GM19043 (cell line): ENCODE data around the gene KIF5C.

Source experiments
- ATAC-seq: cut with Tn5 transposase; IDR thresholded peaks from one replicate; pipeline ENCODE4 v1.9.1; 2021; ENCODE audit warnings: low read depth; ENCODE audit not compliant: unreplicated experiment

KIF5C gene

DNA sequence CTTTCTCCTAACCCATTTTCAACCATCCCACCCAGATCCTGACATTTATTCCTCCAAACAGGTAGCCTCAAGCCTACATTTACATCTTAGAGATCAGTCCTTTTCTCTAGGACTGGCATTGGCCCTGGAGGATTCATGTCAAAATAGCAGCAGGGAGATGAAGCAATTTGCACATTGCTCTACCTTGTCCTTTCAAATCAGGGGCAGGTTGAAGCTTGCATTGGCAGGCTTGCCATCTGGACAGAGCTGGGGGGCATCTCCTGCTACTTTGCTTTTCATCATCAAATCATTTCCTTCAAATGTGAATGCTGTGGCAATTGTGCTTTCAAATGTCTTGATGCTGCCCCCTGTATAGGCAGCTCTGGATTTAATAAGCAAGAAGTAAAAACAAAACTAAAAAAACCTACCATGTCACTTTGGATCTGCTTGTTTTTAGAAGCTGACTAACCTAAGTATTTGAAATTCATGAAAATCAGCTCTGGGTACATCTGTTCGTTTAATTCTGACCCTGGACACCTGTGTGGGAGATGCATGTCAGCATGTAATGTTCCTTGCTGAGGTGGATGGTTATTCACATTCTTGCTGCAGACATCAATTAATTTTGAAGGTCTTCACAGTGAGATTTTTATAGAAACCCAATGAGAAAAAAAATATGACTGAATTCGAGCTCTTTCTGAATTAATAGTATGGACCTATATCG is 47.9 kb downstream of the KIF5C start:
- no peak for ATAC-seq

DNA sequence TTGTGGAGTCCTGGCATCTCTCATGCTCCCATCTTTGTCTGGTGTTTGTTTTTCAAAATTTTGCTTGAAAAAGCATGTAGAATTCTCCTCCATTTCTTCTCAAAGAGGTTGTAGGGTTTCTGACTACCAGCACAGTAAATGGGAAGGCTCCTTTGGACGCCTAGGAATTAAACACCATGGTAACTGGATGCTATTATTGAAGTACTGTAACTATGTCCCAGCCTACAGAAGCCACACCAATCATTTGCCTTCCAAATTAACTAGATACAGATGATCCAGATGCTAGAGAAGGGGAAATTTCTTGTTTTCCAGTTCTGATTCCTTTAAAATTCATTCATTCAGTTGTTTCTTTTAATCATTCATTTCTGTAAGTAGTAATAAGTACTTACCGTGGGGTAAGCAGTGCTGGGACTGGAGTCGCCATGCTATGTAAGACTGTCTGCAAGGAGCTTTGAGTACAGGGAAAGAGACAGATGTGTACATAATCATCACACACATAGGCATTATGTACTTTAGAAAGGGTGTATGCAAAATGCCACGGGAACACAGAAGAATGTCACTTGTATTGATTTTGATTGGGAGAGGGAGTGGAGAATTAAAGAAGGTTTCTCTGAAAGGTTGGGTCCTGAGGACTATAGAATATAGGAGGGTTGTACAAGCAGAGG is 49.6 kb downstream of the KIF5C start:
- no peak for ATAC-seq

DNA sequence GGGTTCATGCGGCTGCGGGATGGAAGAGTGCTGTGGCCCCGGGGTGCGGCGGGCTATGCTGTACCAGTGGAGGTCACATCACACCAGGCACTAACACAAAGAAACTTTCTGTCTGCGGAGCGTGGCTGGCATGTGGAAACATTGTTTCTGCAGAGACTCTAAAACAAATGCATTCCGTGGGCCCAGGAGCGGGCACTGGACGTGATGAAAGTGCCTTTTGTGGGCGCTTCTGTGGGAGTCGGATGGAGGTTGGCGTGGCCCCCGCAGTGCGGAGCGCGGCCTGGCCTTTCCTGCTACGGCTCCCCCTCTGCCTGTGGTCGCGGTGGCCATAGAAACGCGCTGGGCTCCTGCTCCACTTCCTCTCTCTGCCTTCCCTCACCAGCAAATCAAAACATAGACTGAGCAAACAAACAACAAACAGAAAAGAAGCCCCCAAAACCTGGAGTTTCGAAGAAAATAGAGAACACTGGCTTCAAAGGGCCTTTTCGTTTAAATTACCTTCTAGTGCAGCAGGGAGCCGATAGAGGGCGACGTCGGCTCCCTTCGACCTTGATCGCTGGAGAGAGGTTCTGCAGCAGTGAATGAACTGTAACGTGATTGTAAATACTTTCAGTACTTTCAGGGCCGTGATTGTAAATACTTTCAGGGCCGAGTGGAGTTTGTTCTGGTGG is 51.4 kb downstream of the KIF5C start:
- peak; percentile 89 for ATAC-seq

DNA sequence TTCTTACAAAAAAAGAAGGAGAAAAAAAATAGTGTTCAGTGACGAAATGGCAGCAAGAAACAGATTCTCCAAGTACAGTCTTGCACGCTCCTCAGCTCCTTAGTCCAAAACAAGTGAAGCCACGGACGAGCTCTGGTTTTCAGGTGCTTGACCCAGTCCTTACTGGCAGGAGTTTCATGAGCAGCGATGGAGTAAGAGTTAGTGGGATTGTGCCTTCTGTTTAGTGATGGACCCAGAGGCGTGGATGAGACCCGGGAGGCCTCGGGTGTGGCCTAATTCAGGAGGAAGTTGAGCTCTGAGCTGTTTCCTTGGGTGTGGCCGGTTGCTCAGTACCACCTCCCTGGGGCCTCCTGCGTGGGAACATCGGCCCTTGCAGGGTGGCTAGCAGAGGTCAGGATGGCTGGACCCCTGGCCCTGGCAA is 52.0 kb downstream of the KIF5C start:
- ATAC-seq: peak; percentile 55

DNA sequence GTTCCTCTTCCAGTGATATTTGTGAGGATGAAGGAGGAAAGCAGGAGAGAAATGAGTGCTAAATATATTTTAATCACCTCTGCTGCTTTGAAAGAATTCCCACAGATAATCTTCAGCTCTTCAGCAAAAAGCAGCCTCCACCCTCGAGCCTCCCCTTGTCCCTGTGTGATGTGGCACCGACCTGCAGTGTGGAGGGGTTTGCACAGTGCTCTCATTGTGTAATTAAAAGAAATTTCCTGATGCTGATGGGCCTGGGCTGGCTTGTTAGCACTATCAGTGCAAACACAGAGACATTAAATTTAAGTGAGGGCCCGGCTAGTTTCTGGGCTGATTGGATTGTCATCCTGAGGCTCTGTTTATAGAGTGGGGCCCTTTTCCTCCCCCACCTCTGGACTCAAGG is 53.4 kb downstream of the KIF5C start:
- ATAC-seq: no peak

DNA sequence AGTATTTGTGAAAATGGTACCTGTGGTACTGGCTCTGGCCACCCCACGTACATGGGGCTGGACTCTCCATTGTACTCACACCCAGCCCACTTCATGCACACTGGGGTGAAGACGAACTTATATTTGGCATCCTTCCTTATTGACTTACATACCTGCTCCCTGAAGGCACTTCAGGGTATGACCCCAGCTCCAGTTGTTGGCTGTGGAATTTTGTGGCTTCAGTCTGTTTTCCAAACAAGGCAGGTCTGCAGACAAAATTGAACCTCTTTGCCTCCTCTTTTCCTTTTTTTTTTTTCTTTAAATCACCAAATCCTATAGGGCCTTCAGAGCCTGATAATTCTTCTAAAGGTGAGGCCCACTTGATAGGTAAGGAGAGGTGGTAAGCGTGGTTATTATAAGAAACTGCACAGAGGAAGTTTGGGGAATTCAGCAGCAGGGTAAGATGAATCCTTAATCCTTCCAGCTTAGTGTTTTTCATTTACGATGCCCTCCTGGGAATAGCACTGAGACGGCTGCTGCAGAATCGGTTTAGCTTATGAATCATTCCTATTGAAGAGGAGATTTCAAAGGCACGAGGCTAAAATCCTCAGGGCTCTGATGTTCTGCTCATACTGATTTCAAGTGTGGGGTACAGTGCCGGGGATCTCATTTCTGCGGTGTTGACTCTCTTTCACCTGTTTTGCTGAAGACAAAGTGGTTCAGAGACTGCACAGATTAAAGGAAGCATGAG is 55.2 kb downstream of the KIF5C start:
- ATAC-seq: no peak

DNA sequence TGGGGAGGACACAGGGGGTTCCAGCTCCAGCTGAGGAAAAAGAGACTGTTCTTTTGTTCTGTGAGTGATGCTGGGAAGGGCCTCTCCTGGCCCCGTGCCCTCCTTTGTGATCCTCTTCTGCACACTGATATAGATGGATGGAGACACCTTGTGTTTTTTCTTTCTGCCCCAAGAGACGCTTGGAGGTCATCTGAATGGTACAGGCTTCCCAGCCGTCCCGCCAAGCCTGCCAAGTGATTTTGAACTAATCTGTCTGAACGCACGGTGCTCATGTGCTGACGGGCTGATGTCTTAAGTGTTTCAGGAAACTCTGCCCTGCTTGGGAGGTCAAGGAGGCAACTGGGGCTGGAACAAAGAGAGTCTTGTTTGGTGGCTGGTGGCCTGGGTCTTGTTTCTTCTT is 57.5 kb downstream of the KIF5C start:
- no peak for ATAC-seq

DNA sequence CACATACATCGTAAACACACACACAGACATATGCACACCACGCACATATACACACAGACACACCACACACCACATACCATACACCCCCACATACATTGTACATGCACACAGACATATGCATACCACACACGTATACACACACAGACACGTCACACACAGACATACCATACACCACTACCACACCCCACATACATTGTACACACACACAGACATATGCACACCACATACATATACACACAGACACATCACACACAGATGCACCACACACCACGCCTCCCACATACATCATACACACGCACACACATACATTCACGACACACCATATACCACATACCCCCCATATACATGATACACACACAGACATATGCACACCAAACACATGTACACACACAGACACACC is 58.4 kb downstream of the KIF5C start:
- no peak for ATAC-seq

DNA sequence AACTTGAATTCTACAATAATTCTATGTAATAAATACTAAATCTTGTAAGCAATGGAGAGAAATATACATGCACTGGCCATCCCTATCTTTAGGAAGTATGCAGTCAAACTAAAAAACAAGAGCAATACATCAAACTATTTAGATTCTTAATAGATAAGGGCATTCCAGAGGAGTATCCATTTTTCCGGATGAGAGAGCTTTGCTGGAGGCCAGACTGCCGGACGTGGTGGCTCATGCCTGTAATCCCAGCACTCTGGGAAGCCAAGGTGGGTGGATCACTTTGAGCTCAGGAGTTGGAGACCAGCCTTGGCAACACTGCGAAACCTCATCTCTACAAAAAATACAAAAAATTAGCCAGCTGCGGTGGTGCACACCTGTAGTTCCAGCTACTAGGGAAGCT is 60.8 kb downstream of the KIF5C start:
- no peak for ATAC-seq

DNA sequence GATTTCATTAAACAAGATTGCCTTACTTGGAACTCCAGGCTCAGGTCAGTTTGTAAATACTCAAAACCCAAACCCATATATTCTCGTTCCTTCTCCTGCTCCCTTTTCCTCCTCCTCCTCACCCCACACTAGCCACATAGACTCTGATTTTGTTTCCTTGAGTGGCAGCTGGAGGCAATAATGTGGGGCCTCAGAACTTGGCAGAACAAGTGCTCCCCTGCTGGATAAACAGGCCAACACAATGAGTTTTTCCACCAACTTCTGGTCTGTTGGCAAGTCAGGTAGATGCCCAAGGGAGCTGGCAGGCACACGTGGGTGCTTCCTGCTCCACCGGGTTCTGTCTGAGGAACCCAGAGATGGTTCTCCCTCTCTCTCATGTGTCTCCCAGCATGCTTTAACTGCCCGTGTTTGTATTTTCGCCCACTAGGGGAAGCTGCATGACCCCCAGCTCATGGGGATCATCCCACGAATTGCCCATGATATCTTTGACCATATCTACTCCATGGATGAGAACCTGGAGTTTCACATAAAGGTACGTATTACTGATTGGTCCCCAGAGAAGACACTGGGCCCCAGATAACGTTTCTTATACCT is 61.9 kb downstream of the KIF5C start:
- no peak for ATAC-seq

DNA sequence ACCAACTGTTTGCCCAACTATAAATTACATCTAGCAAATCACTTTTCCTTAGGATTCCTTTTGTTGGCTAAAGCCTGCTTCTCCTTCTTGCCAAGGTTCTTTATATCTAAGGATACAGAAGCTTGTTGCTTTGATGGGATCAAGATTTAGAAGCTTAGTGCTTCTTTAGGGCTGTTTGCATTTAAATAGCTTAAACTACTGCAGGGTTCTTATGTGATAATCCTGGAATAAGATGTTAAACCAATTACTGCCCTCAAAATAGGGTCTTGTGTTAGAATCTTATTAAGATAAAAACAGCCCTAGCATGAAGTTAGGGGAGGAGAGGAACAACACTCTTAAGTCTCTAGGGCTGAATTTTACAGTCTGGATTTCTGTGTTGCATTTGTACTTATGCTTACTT is 64.2 kb downstream of the KIF5C start:
- no peak for ATAC-seq

DNA sequence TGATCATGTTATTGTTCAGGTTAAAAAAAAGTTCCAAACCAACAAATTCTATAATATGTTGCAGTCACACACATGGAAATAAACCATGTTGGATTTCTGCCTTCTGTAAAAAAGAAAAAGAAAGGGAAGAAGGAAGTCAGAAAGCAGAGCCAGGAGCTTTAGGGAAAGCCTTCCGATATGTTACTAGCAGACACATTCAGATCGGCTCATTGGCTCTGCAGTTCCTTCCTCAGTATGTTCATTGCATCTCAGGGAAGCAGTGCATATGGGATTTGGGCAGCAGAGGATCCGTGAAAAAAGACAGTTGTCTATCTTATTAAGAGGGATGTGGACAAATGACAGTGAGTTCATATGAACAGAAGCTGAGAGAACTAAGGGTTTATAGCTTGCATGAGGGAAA is 68.1 kb downstream of the KIF5C start:
- no peak for ATAC-seq

DNA sequence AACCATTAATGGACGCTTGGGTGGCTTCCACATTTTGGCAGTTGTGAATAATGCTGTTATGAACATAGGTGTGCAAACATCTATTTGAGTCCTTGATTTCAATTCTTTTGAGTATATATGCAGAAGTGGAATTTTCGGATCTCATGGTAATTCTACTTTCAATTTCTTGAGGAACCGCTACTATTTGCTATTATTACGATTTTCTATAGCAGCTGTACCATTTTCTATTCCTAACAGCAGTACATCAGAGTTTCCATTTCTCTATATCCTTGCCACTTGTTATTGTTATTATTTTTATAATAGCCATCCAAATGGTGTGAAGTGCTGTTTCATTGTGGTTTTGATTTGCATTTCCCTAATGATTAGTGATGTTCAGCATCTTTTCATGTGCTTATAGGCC is 69.5 kb downstream of the KIF5C start:
- no peak for ATAC-seq

DNA sequence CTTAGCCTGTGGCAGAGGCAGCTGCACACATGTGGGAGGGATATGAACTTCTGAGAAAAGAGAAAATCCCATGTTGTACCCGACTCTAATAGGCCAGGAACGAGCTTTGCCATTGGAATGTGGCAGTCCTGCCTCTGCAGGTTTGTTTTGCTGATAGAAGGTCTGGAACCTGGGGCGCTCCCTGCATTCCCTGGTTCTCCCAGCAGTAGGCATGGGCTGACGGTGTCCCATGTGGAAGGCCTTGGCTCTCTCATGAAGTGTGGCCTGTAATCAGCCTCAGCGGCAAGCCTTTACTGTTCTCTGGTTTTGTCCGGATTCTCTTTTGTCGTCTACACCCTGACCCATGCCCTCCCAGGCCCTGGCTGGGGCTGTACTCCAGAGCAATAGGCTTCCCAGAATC is 72.3 kb downstream of the KIF5C start:
- ATAC-seq: no peak

DNA sequence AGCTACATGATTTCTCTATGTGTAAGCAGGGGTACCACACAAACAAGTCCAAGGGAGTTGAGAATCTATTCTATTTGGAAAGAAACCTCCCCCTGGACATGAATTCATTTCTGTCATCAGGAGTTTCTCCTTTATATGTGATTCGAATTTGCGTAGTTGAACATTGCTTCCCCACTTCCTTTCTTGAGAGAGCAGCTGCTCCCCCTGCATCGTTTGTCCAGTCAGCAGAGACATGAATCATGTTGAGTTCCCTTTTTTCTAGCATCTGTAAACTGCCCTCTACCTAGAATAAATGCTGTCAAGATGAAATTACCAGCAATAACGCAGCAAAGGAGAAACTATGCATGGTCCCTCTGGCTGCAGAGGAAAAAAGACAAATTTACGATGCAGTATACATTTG is 73.8 kb downstream of the KIF5C start:
- no peak for ATAC-seq

DNA sequence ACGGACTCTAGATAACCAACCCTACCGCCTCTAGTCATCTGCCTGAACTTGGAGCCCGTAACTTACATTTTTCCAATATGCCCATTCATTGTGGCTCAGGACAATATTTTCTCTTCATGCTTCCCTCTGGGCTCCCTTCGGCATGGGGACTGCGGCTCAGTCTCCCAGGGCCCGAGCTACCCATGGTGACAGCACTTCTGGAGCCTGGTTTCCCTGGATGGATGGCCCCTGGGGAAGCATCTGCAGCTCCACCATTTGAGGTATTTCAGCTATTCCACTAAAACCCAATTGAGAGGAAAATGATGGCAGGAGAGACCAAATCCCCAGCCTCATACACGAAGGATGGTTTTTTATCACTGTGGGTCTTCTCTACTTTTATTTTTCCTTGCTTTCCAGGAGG is 74.3 kb downstream of the KIF5C start:
- no peak for ATAC-seq

DNA sequence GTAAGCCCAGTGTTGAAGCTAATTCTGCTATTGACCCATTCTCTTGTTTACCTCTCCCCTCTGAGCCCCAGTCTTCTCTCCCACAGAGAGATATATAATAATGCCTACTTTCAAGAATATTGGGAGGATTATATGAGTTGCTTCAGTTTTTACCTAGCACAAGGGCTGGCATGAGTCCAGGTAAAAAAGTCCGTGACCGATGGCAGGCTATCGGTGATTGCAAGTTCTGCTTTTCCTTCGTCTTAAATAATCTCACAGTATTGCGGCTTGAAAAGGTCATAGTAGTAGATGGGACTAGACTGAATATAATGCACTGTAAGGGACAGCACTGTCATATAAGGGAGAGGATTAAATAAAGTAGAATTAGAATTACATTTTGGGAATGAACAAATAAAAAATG is 77.6 kb downstream of the KIF5C start:
- ATAC-seq: no peak

DNA sequence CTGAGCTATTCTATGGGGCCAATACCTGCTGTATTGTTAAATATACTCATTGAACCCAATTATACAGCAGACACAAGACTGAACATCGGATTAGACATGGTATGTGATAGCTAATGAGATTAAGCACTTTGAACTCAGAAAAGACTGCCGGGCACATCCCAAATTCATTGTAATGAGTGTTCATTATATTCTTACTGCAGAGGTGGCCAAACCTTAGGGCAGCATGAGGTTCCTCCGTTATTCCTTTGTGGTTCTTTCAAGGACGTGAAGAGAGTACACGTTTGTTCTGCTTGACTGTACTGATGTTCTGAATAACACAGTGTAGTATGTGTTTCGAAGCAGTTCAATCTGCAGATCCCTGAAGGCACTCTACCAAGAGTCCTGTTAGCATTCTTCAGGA is 78.4 kb downstream of the KIF5C start:
- no peak for ATAC-seq

DNA sequence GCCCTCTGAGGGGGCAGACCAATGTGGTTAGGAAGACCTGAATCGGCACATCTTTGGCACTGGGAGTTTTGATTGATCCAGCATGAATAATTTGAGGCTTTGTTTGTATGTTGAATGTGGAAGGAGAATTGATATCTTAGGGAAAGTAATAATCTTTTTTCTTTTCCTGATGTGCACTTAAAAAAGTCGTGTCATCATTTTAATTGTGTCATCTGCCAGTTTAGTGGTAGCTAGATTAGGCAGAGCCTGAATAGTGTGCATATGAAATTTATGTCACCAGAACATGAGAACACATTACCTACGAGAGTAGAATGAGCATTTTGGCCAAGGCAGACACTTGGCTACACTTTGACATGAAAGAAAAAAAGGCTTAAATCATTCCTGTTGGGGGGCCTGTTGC is 79.5 kb downstream of the KIF5C start:
- no peak for ATAC-seq

DNA sequence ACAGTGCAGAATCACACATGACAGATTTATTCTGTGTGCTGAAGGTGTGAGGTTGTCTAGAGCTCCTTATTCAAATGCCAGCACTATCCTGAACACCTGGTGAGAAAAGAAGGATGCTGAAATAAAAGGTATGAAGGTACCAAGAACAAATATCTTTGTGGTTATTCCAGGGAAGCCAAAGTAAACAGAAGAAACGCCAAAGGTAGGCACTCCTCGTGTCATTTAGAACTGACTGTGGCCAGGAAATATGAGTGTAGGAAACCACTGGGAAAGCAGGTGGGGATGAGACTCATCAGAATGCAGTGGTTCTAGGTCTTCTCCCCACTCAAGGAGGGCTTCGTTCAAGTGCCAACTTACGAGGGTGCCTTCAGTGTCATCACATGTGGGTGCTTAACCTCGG is 80.8 kb downstream of the KIF5C start:
- no peak for ATAC-seq

DNA sequence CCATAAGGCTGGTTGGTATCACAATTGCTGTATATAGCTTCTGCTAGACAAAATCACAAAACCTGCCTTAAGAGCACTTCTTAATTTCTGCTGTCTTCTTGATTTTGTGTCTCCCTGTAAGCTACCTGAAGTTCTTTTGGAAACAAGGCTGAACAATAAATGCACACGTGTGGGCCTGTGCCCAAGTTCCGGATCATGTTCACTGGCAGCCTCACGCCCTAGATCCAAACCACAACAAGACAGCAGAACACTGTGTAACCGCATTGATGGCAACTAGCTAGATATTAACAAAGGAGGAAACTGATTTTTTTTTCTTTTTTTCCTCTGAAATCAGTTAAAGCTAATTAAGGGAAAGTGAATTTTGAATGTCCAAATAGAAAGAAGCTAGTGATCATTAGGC is 82.0 kb downstream of the KIF5C start:
- no peak for ATAC-seq
